ENCODE data around the gene MBTD1. TPM values are rescaled to one million over a fixed set of nuclear protein-coding genes. Genes with fewer than 3 reads are reported as not detected.

The MBTD1 gene
- polyA plus RNA-seq, 6 donors from 2014 or later, result 4.0 to 16.3 (median 10.9) TPM

- peak overlapping the region; percentile 75 to 99 (median 88) for H3K4me3 Mint-ChIP-seq
- no peaks in the 10 kb centered on the region for H3K9me3 Mint-ChIP-seq
- H3K27ac Mint-ChIP-seq, result peak overlapping the region in 4 of 6 donors; percentile 60 to 88 (median 86)
- H3K4me1 Mint-ChIP-seq, result peaks cover 19 to 24% (median 21%) of the 10 kb centered on the region in 3 donors
- no peaks in the 10 kb centered on the region for H3K27me3 Mint-ChIP-seq
- peaks cover 15 to 16% of the 10 kb centered on the region in 2 donors for H3K36me3 Mint-ChIP-seq
- peak; percentile 68 for DNase-seq
- ATAC-seq (ENCODE audit: low read depth in 2 of 2), result peak; percentile 69
These were observed 92.6 kb downstream of the MBTD1 start for GRCh38 chr17:51166987-51167931.

GRCh38 chr17:51166198-51166986, 93.5 kb downstream of the MBTD1 start, which contains the start of gene NME2:
TSS of gene NME2 (plus strand) at chr17:51166411. CDS start at chr17:51166831, 420 bp downstream.
- DNase-seq (peak; percentile 73), ATAC-seq (ENCODE audit: low read depth in 2 of 2) (peak; percentile 75 to 79)
- H3K27ac Mint-ChIP-seq, result peak within 1 kb of the TSS; percentile 85 to 98 (median 94)
- H3K36me3 Mint-ChIP-seq, result peaks cover 13 to 16% of the 10 kb centered on the region in 2 donors
- peak within 1 kb of the TSS; percentile 90 to 99 (median 95) for H3K4me3 Mint-ChIP-seq
- H3K9me3 Mint-ChIP-seq, result no peaks in the 10 kb centered on the region
- H3K4me1 Mint-ChIP-seq, result peaks cover 19 to 24% (median 21%) of the 10 kb centered on the region in 3 donors
- no peaks in the 10 kb centered on the region for H3K27me3 Mint-ChIP-seq

- Mint-ChIP-seq H3K4me1 (peaks cover 19 to 24% (median 21%) of the 10 kb centered on the region in 3 donors), H3K27me3 (no peaks in the 10 kb centered on the region), H3K36me3 (peaks cover 7 to 16% of the 10 kb centered on the region in 2 donors), H3K27ac (peak overlapping the region; percentile 85 to 98 (median 94)), H3K9me3 (no peaks in the 10 kb centered on the region), H3K4me3 (peak overlapping the region; percentile 90 to 99 (median 95))
- no peak for DNase-seq
- ATAC-seq (ENCODE audit: low read depth in 2 of 2), result peak; percentile 27 to 32
These were observed 94.1 kb downstream of the MBTD1 start for GRCh38 chr17:51165680-51166197.

GRCh38 chr17:51164911-51165679, 94.8 kb downstream of the MBTD1 start:
- H3K36me3 Mint-ChIP-seq, result peaks cover 7 to 16% of the 10 kb centered on the region in 2 donors
- H3K27ac Mint-ChIP-seq, result peak overlapping the region; percentile 85 to 98 (median 94)
- H3K9me3 Mint-ChIP-seq, result no peaks in the 10 kb centered on the region
- H3K4me3 Mint-ChIP-seq, result peak overlapping the region; percentile 90 to 99 (median 95)
- peaks cover 19 to 24% (median 21%) of the 10 kb centered on the region in 3 donors for H3K4me1 Mint-ChIP-seq
- H3K27me3 Mint-ChIP-seq, result no peaks in the 10 kb centered on the region
- no peak for DNase-seq
- no peak for ATAC-seq (ENCODE audit: low read depth in 2 of 2)

GRCh38 chr17:51161541-51161940, 98.3 kb downstream of the MBTD1 start:
- H3K27ac Mint-ChIP-seq, result no peak overlapping the region
- no peaks in the 10 kb centered on the region for H3K9me3 Mint-ChIP-seq
- peaks cover 10 to 25% (median 11%) of the 10 kb centered on the region in 3 donors for H3K4me1 Mint-ChIP-seq
- ATAC-seq (ENCODE audit: low read depth in 2 of 2), result no peak
- peaks cover 0 to 8% of the 10 kb centered on the region in 2 donors for H3K36me3 Mint-ChIP-seq
- H3K4me3 Mint-ChIP-seq, result no peak overlapping the region
- DNase-seq, result no peak
- no peaks in the 10 kb centered on the region for H3K27me3 Mint-ChIP-seq

GRCh38 chr17:51159604-51160003, 100.2 kb downstream of the MBTD1 start:
- Mint-ChIP-seq H3K4me3 (peak overlapping the region in 1 of 8 donors; percentile 66), H3K4me1 (peaks cover 0 to 10% (median 0%) of the 10 kb centered on the region in 3 donors), H3K36me3 (peaks cover 0 to 5% of the 10 kb centered on the region in 2 donors), H3K27ac (no peak overlapping the region), H3K27me3 (no peaks in the 10 kb centered on the region), H3K9me3 (no peaks in the 10 kb centered on the region)
- DNase-seq, result no peak
- ATAC-seq (ENCODE audit: low read depth in 2 of 2), result no peak

- DNase-seq, result no peak
- Mint-ChIP-seq H3K36me3 (peaks cover 0 to 5% of the 10 kb centered on the region in 2 donors), H3K4me1 (peaks cover 0 to 10% (median 0%) of the 10 kb centered on the region in 3 donors), H3K27me3 (no peaks in the 10 kb centered on the region), H3K9me3 (no peaks in the 10 kb centered on the region), H3K4me3 (peak overlapping the region in 3 of 8 donors; percentile 3 to 55 (median 15)), H3K27ac (no peak overlapping the region)
- no peak for ATAC-seq (ENCODE audit: low read depth in 2 of 2)
These were observed 104.4 kb downstream of the MBTD1 start for GRCh38 chr17:51155416-51155815.

GRCh38 chr17:51154176-51154575, 105.7 kb downstream of the MBTD1 start:
- no peaks in the 10 kb centered on the region for H3K9me3 Mint-ChIP-seq
- peaks cover 0 to 10% (median 0%) of the 10 kb centered on the region in 3 donors for H3K4me1 Mint-ChIP-seq
- no peaks in the 10 kb centered on the region for H3K27me3 Mint-ChIP-seq
- ATAC-seq (ENCODE audit: low read depth in 2 of 2) (no peak), DNase-seq (no peak)
- no peak overlapping the region for H3K4me3 Mint-ChIP-seq
- H3K36me3 Mint-ChIP-seq, result peaks cover 0 to 5% of the 10 kb centered on the region in 2 donors
- H3K27ac Mint-ChIP-seq, result no peak overlapping the region

GRCh38 chr17:51153210-51154072, 106.4 kb downstream of the MBTD1 start, which contains the start of gene NME1:
TSS of gene NME1 (plus strand) at chr17:51153559. CDS start at chr17:51155655, 2,096 bp downstream.
- DNase-seq (peak; percentile 98), ATAC-seq (ENCODE audit: low read depth in 2 of 2) (peak; percentile 98)
- Mint-ChIP-seq H3K36me3 (peaks cover 0 to 5% of the 10 kb centered on the region in 2 donors), H3K4me1 (peaks cover 0 to 10% (median 0%) of the 10 kb centered on the region in 3 donors), H3K9me3 (no peaks in the 10 kb centered on the region), H3K27ac (no peak within 1 kb of the TSS), H3K4me3 (peak within 1 kb of the TSS in 1 of 8 donors; percentile 9), H3K27me3 (no peaks in the 10 kb centered on the region)

GRCh38 chr17:51152766-51153209, 107.1 kb downstream of the MBTD1 start:
- no peaks in the 10 kb centered on the region for H3K9me3 Mint-ChIP-seq
- H3K36me3 Mint-ChIP-seq, result peaks cover 0 to 5% of the 10 kb centered on the region in 2 donors
- DNase-seq, result no peak
- no peak overlapping the region for H3K27ac Mint-ChIP-seq
- H3K4me3 Mint-ChIP-seq, result no peak overlapping the region
- peaks cover 0 to 10% (median 0%) of the 10 kb centered on the region in 3 donors for H3K4me1 Mint-ChIP-seq
- no peaks in the 10 kb centered on the region for H3K27me3 Mint-ChIP-seq
- ATAC-seq (ENCODE audit: low read depth in 2 of 2), result no peak

- no peaks in the 10 kb centered on the region for H3K27me3 Mint-ChIP-seq
- no peak for ATAC-seq (ENCODE audit: low read depth in 2 of 2)
- H3K36me3 Mint-ChIP-seq, result peaks cover 0 to 4% of the 10 kb centered on the region in 2 donors
- DNase-seq, result no peak
- H3K9me3 Mint-ChIP-seq, result no peaks in the 10 kb centered on the region
- peak overlapping the region in 1 of 6 donors; percentile 33 for H3K27ac Mint-ChIP-seq
- H3K4me3 Mint-ChIP-seq, result peak overlapping the region in 1 of 8 donors; percentile 9
- H3K4me1 Mint-ChIP-seq, result no peaks in the 10 kb centered on the region
These were observed 108.9 kb downstream of the MBTD1 start for GRCh38 chr17:51150932-51151331.

All from naive B cell (primary cell).